HCT116 (cell line): ENCODE measurements around the gene MEAF6. TPM values are rescaled to one million over a fixed set of nuclear protein-coding genes. Genes with fewer than 3 reads are reported as not detected.

Experiments
- ATAC-seq: fragments of 200-7000 bp; cut with Tn5 transposase; 2 replicates; pipeline ENCODE4 v1.9.1; 2020; ENCODE audit warnings: mild to moderate bottlenecking, moderate library complexity
- BruUV-seq: library from RNA; stranded (reverse); fragments of 400-500 nt; replicated peaks from 2 replicates; lab custom pipeline; 2021; lab: Mats Ljungman, UMichigan
- CTCF ChIA-PET: fragments of 300-600 bp; sonication (Branson Sonifier 250); formaldehyde crosslinking; loops from one replicate; lab custom pipeline; 2021; ENCODE audit warnings: antibody characterized with exemption; lab: Charles Lee
- POLR2A ChIA-PET: fragments of 300-600, 350-600 bp; sonication (Branson Sonifier 250); formaldehyde crosslinking; loops from one replicate; lab custom pipeline; 2021; ENCODE audit warnings: antibody characterized with exemption; lab: Charles Lee
- RAD21 ChIA-PET, 2 experiments: fragments of 300-600 bp; sonication (Branson Sonifier 250); formaldehyde crosslinking; loops; one replicate each; lab custom pipeline; 2023; ENCODE audit warnings: low total read pairs in 2 of 2; ENCODE audit not compliant: uncharacterized antibody in 2 of 2, unreplicated experiment in 2 of 2, low non-redundant PET in 1 of 2; lab: Charles Lee
- DNase-seq: peaks from one replicate; pipeline ENCODE4 v3.0.0-alpha.2; 2010; ENCODE audit warnings: low read depth, low spot score
- H2AFZ ChIP-seq: fragments of 200-600 bp; shearing (Covaris generic), sonication (generic); 2 replicates; pipeline ENCODE4 v1.6.1; 2017; ENCODE audit warnings: low read depth, mixed run types, mixed read lengths, antibody characterized with exemption, low read length; ENCODE audit not compliant: poor library complexity, severe bottlenecking
- H3K27ac ChIP-seq: 2 replicates; pipeline ENCODE4 v1.5.1; 2012; ENCODE audit warnings: low read depth, low read length
- H3K27me3 ChIP-seq: fragments of 200-600 bp; sonication (generic); 2 replicates; pipeline ENCODE4 v1.6.1; 2016; ENCODE audit warnings: mixed run types, low read length, mixed read lengths; ENCODE audit not compliant: insufficient read depth
- H3K36me3 ChIP-seq, 2 experiments: fragments of 200-500 bp in 1 of 2; fragments of 200-600 bp in 1 of 2; sonication (Bioruptor generic) in 1 of 2; sonication (generic) in 1 of 2; 2 replicates each; pipeline versions ENCODE4 v1.5.1 to v1.6.1; 2014 to 2016; ENCODE audit warnings: low read length in 2 of 2, inconsistent platforms in 1 of 2, mixed read lengths in 1 of 2, mixed run types in 1 of 2; ENCODE audit not compliant: insufficient read depth in 2 of 2, control insufficient read depth in 1 of 2
- H3K4me1 ChIP-seq, 2 experiments: fragments of 200-600 bp in 1 of 2; sonication (generic) in 1 of 2; 2 replicates each; pipeline versions ENCODE4 v1.5.1 to v1.6.1; 2012 to 2017; ENCODE audit warnings: low read length in 2 of 2, inconsistent platforms in 1 of 2, mild to moderate bottlenecking in 1 of 2, mixed read lengths in 1 of 2, mixed run types in 1 of 2, moderate library complexity in 1 of 2; ENCODE audit not compliant: insufficient read depth in 2 of 2, control insufficient read depth in 1 of 2
- H3K4me2 ChIP-seq: fragments of 200-600 bp; sonication (generic); 2 replicates; pipeline ENCODE4 v1.6.1; 2017; ENCODE audit warnings: mixed run types, low read length, mixed read lengths
- H3K4me3 ChIP-seq, 2 experiments: fragments of 200-600 bp in 1 of 2; sonication (generic) in 1 of 2; replicated peaks in 1 of 2; 2 replicates each; pipeline ENCODE4 v1.5.1; 2011 to 2016; ENCODE audit warnings: low read length in 2 of 2, control low read depth in 1 of 2, low read depth in 1 of 2, mild to moderate bottlenecking in 1 of 2, mixed read lengths in 1 of 2, mixed run types in 1 of 2
- H3K79me2 ChIP-seq: fragments of 200-600 bp; sonication (generic); 2 replicates; pipeline ENCODE4 v1.6.1; 2017; ENCODE audit warnings: mild to moderate bottlenecking, mixed run types, low read length, moderate library complexity, mixed read lengths; ENCODE audit not compliant: insufficient read depth
- H3K9ac ChIP-seq: fragments of 200-600 bp; sonication (generic); 2 replicates; pipeline ENCODE4 v1.6.1; 2016; ENCODE audit warnings: low read length, mixed read lengths
- H3K9me2 ChIP-seq: fragments of 200-600 bp; sonication (generic), shearing (Covaris generic); 2 replicates; pipeline ENCODE4 v1.6.1; 2017; ENCODE audit warnings: mixed run types, mild to moderate bottlenecking, moderate library complexity; ENCODE audit not compliant: insufficient read depth
- H3K9me3 ChIP-seq, 2 experiments: fragments of 200-500 bp in 1 of 2; fragments of 200-600 bp in 1 of 2; sonication (Bioruptor generic) in 1 of 2; sonication (generic) in 1 of 2; 2 replicates each; pipeline ENCODE4 v1.6.1; 2014 to 2017; ENCODE audit warnings: low read length in 2 of 2, mixed read lengths in 2 of 2, inconsistent platforms in 1 of 2, low read depth in 1 of 2, mild to moderate bottlenecking in 1 of 2, mixed run types in 1 of 2, moderate library complexity in 1 of 2; ENCODE audit not compliant: control insufficient read depth in 1 of 2, insufficient read depth in 1 of 2
- H4K20me1 ChIP-seq: fragments of 200-600 bp; sonication (generic), shearing (Covaris generic); 2 replicates; pipeline ENCODE4 v1.6.1; 2017; ENCODE audit warnings: mixed run types, mild to moderate bottlenecking, moderate library complexity; ENCODE audit not compliant: insufficient read depth
- CBX3 ChIP-seq: IDR thresholded peaks from 2 replicates; pipeline ENCODE4 v1.6.1; 2012; ENCODE audit warnings: low read depth
- CEBPB ChIP-seq: IDR thresholded peaks from 2 replicates; pipeline ENCODE4 v1.6.1; 2012; ENCODE audit warnings: low read depth
- EGR1 ChIP-seq: IDR thresholded peaks from 2 replicates; pipeline ENCODE4 v1.6.1; 2012; ENCODE audit warnings: low read depth
- ELF1 ChIP-seq: IDR thresholded peaks from 2 replicates; pipeline ENCODE4 v1.6.1; 2012; ENCODE audit warnings: low read depth, borderline replicate concordance
- EZH2 ChIP-seq: fragments of 200-600 bp; sonication (generic); IDR thresholded peaks from 2 replicates; pipeline ENCODE4 v1.6.1; 2017; ENCODE audit warnings: antibody characterized with exemption, mixed run types
- EZH2phosphoT487 ChIP-seq: fragments of 200-600 bp; IDR thresholded peaks from 2 replicates; pipeline ENCODE4 v1.6.1; 2018; ENCODE audit warnings: antibody characterized with exemption, borderline replicate concordance
- JUND ChIP-seq: IDR thresholded peaks from 2 replicates; pipeline ENCODE4 v1.6.1; 2012
- REST ChIP-seq: IDR thresholded peaks from 2 replicates; pipeline ENCODE4 v1.6.1; 2012; ENCODE audit warnings: low read depth
- SIN3A ChIP-seq: IDR thresholded peaks from 2 replicates; pipeline ENCODE4 v1.6.1; 2012; ENCODE audit warnings: low read depth
- SP1 ChIP-seq: IDR thresholded peaks from 2 replicates; pipeline ENCODE4 v1.6.1; 2012; ENCODE audit warnings: low read depth
- ZNF274 ChIP-seq: fragments of 200-500 bp; sonication (Bioruptor generic); IDR thresholded peaks from 2 replicates; pipeline ENCODE4 v1.6.1; 2014; ENCODE audit warnings: mild to moderate bottlenecking, low read depth, low read length, inconsistent platforms
- intact Hi-C: fragments of 100-400 bp; cut with micrococcal nuclease; formaldehyde crosslinking; loops from 2 replicates; pipeline ENCODE4 v1.10.0; 2022
- total RNA-seq: library from RNA; stranded (reverse); gene quantifications from one replicate; pipeline ENCODE4 v1.2.1, GENCODE V29; 2021; ENCODE audit not compliant: unreplicated experiment
- TF ChIP-seq, protein P1 (sequence below), 3 experiments: fragments of 200-600 bp in 1 of 3; sonication (generic) in 1 of 3; IDR thresholded peaks in 2 of 3; conservative IDR thresholded peaks in 1 of 3; 2 replicates each; pipeline ENCODE4 v1.5.1; 2012 to 2017; ENCODE audit warnings: low read depth in 2 of 3, low read length in 2 of 3, antibody characterized with exemption in 1 of 3, borderline replicate concordance in 1 of 3, control low read depth in 1 of 3, mild to moderate bottlenecking in 1 of 3, mixed read lengths in 1 of 3, mixed run types in 1 of 3, moderate library complexity in 1 of 3; ENCODE audit not compliant: insufficient read depth in 1 of 3

The MEAF6 gene
- total RNA-seq, 1 experiment from 2014 or later, result 50.3 TPM

- CTCF ChIA-PET, result no interaction called here
Observed at GRCh38 chr1:37464443-37464842, 50.1 kb downstream of the MEAF6 start.

More at GRCh38 chr1:37464443-37464842, 50.1 kb downstream of the MEAF6 start:
- DNase-seq (no peak), ATAC-seq (no peak)
- no peaks in the 10 kb centered on the region for H3K9me2 ChIP-seq
- no peak overlapping the region for H3K4me2 ChIP-seq
- no peak overlapping the region for H3K27ac ChIP-seq
- H3K4me3 ChIP-seq, result no peak overlapping the region
- no peaks in the 10 kb centered on the region for H3K36me3 ChIP-seq
- H3K27me3 ChIP-seq, result no peaks in the 10 kb centered on the region
- no peaks in the 10 kb centered on the region for H3K9me3 ChIP-seq
- H3K79me2 ChIP-seq, result no peaks in the 10 kb centered on the region
- TF ChIP-seq SIN3A (no peak), EZH2 (no peak), SP1 (no peak), EGR1 (no peak), ZNF274 (no peak), CEBPB (no peak), CBX3 (no peak), EZH2phosphoT487 (no peak), REST (no peak), ELF1 (no peak), JUND (no peak)
- TF ChIP-seq, protein P1, sequence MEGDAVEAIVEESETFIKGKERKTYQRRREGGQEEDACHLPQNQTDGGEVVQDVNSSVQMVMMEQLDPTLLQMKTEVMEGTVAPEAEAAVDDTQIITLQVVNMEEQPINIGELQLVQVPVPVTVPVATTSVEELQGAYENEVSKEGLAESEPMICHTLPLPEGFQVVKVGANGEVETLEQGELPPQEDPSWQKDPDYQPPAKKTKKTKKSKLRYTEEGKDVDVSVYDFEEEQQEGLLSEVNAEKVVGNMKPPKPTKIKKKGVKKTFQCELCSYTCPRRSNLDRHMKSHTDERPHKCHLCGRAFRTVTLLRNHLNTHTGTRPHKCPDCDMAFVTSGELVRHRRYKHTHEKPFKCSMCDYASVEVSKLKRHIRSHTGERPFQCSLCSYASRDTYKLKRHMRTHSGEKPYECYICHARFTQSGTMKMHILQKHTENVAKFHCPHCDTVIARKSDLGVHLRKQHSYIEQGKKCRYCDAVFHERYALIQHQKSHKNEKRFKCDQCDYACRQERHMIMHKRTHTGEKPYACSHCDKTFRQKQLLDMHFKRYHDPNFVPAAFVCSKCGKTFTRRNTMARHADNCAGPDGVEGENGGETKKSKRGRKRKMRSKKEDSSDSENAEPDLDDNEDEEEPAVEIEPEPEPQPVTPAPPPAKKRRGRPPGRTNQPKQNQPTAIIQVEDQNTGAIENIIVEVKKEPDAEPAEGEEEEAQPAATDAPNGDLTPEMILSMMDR (IDR thresholded peaks at IDR 0.05 in 2 of 3, conservative IDR thresholded peaks at IDR 0.05 in 1 of 3; ENCODE audit: borderline replicate concordance in 1 of 3, insufficient read depth in 1 of 3, low read depth in 2 of 3, low read length in 2 of 3), result no peak
- H3K9ac ChIP-seq, result no peak overlapping the region
- no TSS peak for BruUV-seq
- H3K4me1 ChIP-seq, result no peaks in the 10 kb centered on the region
- no peak overlapping the region for H2AFZ ChIP-seq
- intact Hi-C loops, result no loop called here
- RAD21 ChIA-PET, result no interaction called here
- POLR2A ChIA-PET, result interaction anchor here (1.8 kb wide), 1 partner anchor 11 kb away, joined by 6 read pairs; no protein-coding TSS in a partner anchor
- no peaks in the 10 kb centered on the region for H4K20me1 ChIP-seq
